DND-41 (cell line): ENCODE data around the gene RGS5.

Source experiments
- ATAC-seq: fragments of 200-7000 bp; cut with Tn5 transposase; 3 replicates; pipeline ENCODE4 v1.9.1; 2021; ENCODE audit warnings: low read depth; ENCODE audit not compliant: insufficient read depth
- DNase-seq: peaks from one replicate; pipeline ENCODE4 v3.0.0-alpha.2; 2020
- H2AFZ ChIP-seq: 2 replicates; pipeline ENCODE4 v1.6.0; 2012; ENCODE audit warnings: low read depth, low read length
- H3K27ac ChIP-seq: 2 replicates; pipeline ENCODE4 v1.5.1; 2012; ENCODE audit warnings: low read length, inconsistent platforms
- H3K27me3 ChIP-seq: fragments of 200-600 bp; sonication (generic); 2 replicates; pipeline ENCODE4 v1.6.0; 2012; ENCODE audit warnings: low read length, mild to moderate bottlenecking, inconsistent platforms; ENCODE audit not compliant: insufficient read depth, poor library complexity
- H3K36me3 ChIP-seq: 2 replicates; pipeline ENCODE4 v1.5.1; 2012; ENCODE audit warnings: low read length, inconsistent platforms; ENCODE audit not compliant: insufficient read depth
- H3K4me1 ChIP-seq: 2 replicates; pipeline ENCODE4 v1.5.1; 2012; ENCODE audit warnings: mild to moderate bottlenecking, low read length; ENCODE audit not compliant: insufficient read depth
- H3K4me2 ChIP-seq: 2 replicates; pipeline ENCODE4 v1.6.0; 2012; ENCODE audit warnings: mild to moderate bottlenecking, moderate library complexity, low read length, inconsistent platforms; ENCODE audit not compliant: insufficient read depth
- H3K4me3 ChIP-seq, 2 experiments: fragments of 200-600 bp in 1 of 2; shearing (Covaris generic) in 1 of 2; 2 replicates each; pipeline ENCODE4 v1.5.1; 2012 to 2016; ENCODE audit warnings: inconsistent platforms in 2 of 2, low read length in 2 of 2, mild to moderate bottlenecking in 2 of 2, low read depth in 1 of 2, moderate library complexity in 1 of 2
- H3K79me2 ChIP-seq: 2 replicates; pipeline ENCODE4 v1.6.0; 2012; ENCODE audit warnings: low read length, inconsistent platforms; ENCODE audit not compliant: insufficient read depth
- H3K9ac ChIP-seq: 2 replicates; pipeline ENCODE4 v1.6.0; 2012; ENCODE audit warnings: low read depth, mild to moderate bottlenecking, inconsistent platforms, low read length, moderate library complexity
- H3K9me3 ChIP-seq: 2 replicates; pipeline ENCODE4 v1.5.1; 2012; ENCODE audit warnings: low read length, moderate library complexity, mild to moderate bottlenecking, inconsistent platforms; ENCODE audit not compliant: insufficient read depth, severe bottlenecking
- H4K20me1 ChIP-seq: 2 replicates; pipeline ENCODE4 v1.6.0; 2012; ENCODE audit warnings: low read length; ENCODE audit not compliant: insufficient read depth
- EZH2 ChIP-seq: IDR thresholded peaks from 3 replicates; pipeline ENCODE4 v1.6.1; 2012; ENCODE audit warnings: borderline replicate concordance, low read depth, mild to moderate bottlenecking, moderate library complexity, low read length, inconsistent platforms; ENCODE audit not compliant: severe bottlenecking
- TF ChIP-seq, protein P1 (sequence below): IDR thresholded peaks from 2 replicates; pipeline ENCODE4 v1.5.1; 2012; ENCODE audit warnings: borderline replicate concordance, low read length, moderate library complexity, mild to moderate bottlenecking; ENCODE audit not compliant: poor library complexity, severe bottlenecking; ENCODE audit errors: extremely low read depth

The RGS5 gene

GRCh38 chr1:163128282-163128681 is 74.4 kb downstream of the RGS5 start:
- no peak for DNase-seq
- H3K27me3 ChIP-seq: peaks cover 7% of the 10 kb centered on the region

GRCh38 chr1:163124812-163125211 is 77.9 kb downstream of the RGS5 start:
- Histone ChIP-seq H3K4me3 (no peak overlapping the region), H3K9ac (no peak overlapping the region), H3K4me1 (no peaks in the 10 kb centered on the region), H3K4me2 (no peak overlapping the region), H2AFZ (no peak overlapping the region), H4K20me1 (no peaks in the 10 kb centered on the region), H3K27ac (no peak overlapping the region), H3K79me2 (no peaks in the 10 kb centered on the region), H3K36me3 (no peaks in the 10 kb centered on the region), H3K9me3 (no peaks in the 10 kb centered on the region), H3K27me3 (peaks cover 5% of the 10 kb centered on the region)
- ATAC-seq (no peak), DNase-seq (no peak)
- TF ChIP-seq, protein P1, sequence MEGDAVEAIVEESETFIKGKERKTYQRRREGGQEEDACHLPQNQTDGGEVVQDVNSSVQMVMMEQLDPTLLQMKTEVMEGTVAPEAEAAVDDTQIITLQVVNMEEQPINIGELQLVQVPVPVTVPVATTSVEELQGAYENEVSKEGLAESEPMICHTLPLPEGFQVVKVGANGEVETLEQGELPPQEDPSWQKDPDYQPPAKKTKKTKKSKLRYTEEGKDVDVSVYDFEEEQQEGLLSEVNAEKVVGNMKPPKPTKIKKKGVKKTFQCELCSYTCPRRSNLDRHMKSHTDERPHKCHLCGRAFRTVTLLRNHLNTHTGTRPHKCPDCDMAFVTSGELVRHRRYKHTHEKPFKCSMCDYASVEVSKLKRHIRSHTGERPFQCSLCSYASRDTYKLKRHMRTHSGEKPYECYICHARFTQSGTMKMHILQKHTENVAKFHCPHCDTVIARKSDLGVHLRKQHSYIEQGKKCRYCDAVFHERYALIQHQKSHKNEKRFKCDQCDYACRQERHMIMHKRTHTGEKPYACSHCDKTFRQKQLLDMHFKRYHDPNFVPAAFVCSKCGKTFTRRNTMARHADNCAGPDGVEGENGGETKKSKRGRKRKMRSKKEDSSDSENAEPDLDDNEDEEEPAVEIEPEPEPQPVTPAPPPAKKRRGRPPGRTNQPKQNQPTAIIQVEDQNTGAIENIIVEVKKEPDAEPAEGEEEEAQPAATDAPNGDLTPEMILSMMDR: no peak
- no peak for TF ChIP-seq EZH2

More at GRCh38 chr1:163128282-163128681, 74.4 kb downstream of the RGS5 start:
- H3K9me3 ChIP-seq: no peaks in the 10 kb centered on the region
- H3K4me1 ChIP-seq: no peaks in the 10 kb centered on the region
- H4K20me1 ChIP-seq: no peaks in the 10 kb centered on the region
- no peak overlapping the region for H3K27ac ChIP-seq
- H3K9ac ChIP-seq: no peak overlapping the region
- no peak for ATAC-seq
- no peak overlapping the region for H3K4me3 ChIP-seq
- no peaks in the 10 kb centered on the region for H3K79me2 ChIP-seq
- TF ChIP-seq, protein P1: no peak
- TF ChIP-seq EZH2: no peak
- no peak overlapping the region for H3K4me2 ChIP-seq
- H2AFZ ChIP-seq: no peak overlapping the region
- H3K36me3 ChIP-seq: no peaks in the 10 kb centered on the region

- Histone ChIP-seq H3K4me1 (no peaks in the 10 kb centered on the region), H3K4me3 (no peak overlapping the region), H3K9ac (no peak overlapping the region), H3K79me2 (no peaks in the 10 kb centered on the region), H4K20me1 (no peaks in the 10 kb centered on the region), H3K36me3 (no peaks in the 10 kb centered on the region), H3K4me2 (no peak overlapping the region), H3K9me3 (no peaks in the 10 kb centered on the region), H3K27ac (no peak overlapping the region), H3K27me3 (peaks cover 5% of the 10 kb centered on the region), H2AFZ (no peak overlapping the region)
- TF ChIP-seq, protein P1: no peak
- no peak for TF ChIP-seq EZH2
- ATAC-seq (no peak), DNase-seq (no peak)
Measured at GRCh38 chr1:163120372-163120771, 82.3 kb downstream of the RGS5 start.

GRCh38 chr1:163119707-163120106 is 83.0 kb downstream of the RGS5 start:
- Histone ChIP-seq H3K27me3 (peaks cover 5% of the 10 kb centered on the region), H3K9ac (no peak overlapping the region), H2AFZ (no peak overlapping the region), H3K36me3 (no peaks in the 10 kb centered on the region), H3K79me2 (no peaks in the 10 kb centered on the region), H3K4me3 (no peak overlapping the region), H3K9me3 (no peaks in the 10 kb centered on the region), H3K27ac (no peak overlapping the region), H4K20me1 (no peaks in the 10 kb centered on the region), H3K4me1 (no peaks in the 10 kb centered on the region), H3K4me2 (no peak overlapping the region)
- ATAC-seq: no peak
- no peak for DNase-seq
- no peak for TF ChIP-seq EZH2
- TF ChIP-seq, protein P1: no peak
